Measurements from ENCODE around the gene SORCS2.

DNA sequence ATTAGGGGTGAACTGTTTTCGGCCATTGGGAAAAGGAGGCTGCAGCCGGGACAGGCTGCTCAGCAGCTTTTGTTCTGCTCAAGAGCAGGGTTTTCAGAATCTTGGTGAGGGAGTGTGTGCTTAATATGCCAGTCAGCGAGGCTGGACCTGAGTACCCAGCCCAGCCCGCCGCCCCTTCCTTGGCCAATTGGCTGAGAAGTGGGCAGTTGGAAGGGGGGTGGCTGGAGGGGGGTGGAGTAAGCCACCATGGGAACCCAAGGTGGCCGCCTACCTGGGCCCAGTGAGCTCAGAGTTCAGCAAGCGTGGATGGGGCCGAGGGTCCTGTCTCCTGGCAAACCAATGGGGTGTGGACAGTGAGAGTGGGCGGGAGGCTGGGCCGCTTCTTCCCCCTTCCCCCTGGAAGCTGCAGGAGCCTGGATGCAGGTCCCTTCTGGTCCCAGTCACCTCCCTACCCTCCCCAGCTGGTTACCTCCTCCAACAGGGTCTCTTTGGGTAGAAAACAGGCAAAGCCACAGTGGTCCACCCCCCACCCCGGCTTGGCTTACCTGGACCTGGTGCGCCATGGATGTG lies 52.5 kb downstream of the SORCS2 start:
- TF ChIP-seq, protein P1, sequence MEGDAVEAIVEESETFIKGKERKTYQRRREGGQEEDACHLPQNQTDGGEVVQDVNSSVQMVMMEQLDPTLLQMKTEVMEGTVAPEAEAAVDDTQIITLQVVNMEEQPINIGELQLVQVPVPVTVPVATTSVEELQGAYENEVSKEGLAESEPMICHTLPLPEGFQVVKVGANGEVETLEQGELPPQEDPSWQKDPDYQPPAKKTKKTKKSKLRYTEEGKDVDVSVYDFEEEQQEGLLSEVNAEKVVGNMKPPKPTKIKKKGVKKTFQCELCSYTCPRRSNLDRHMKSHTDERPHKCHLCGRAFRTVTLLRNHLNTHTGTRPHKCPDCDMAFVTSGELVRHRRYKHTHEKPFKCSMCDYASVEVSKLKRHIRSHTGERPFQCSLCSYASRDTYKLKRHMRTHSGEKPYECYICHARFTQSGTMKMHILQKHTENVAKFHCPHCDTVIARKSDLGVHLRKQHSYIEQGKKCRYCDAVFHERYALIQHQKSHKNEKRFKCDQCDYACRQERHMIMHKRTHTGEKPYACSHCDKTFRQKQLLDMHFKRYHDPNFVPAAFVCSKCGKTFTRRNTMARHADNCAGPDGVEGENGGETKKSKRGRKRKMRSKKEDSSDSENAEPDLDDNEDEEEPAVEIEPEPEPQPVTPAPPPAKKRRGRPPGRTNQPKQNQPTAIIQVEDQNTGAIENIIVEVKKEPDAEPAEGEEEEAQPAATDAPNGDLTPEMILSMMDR (conservative IDR thresholded peaks at IDR 0.05; ENCODE audit: low read depth, low read length) = no peak
- TF ChIP-seq EZH2 (IDR thresholded peaks at IDR 0.05; ENCODE audit: low read length, unreplicated experiment) (no peak), EZH2phosphoT487 (IDR thresholded peaks at IDR 0.05; ENCODE audit: borderline replicate concordance, low read length) (no peak)

All from PC-3 (cell line).